ENCODE data around the gene DPRX. TPM values are rescaled to one million over a fixed set of nuclear protein-coding genes. Genes with fewer than 3 reads are reported as not detected.

Gene DPRX
- total and polyA plus RNA-seq, 2 experiments from 2014 or later: not detected

DNA sequence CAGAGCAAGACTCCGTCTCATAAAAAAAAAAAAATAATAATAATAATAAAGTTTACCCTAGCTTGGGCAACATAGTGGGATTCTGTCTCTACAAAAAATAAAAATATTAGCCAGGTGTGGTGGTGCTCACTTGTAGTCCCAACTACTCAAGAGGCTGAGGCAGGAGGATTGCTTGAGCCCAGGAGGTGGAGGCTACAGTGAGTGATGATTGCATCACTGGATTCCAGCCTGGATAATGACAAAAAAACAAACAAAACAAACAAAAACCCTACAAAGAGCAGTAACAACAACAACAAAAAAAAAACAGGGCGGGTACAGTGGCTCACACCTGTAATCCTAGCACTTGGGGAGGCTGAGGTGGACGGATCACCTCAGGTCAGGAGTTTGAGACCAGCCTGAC lies 48.6 kb upstream of the DPRX start:
- H3K79me2 ChIP-seq (replicated peaks; ENCODE audit: insufficient read depth): no peaks in the 10 kb centered on the region
- H3K9me3 Mint-ChIP-seq: peaks cover 46% of the 10 kb centered on the region
- no peaks in the 10 kb centered on the region for H3K27me3 ChIP-seq (ENCODE audit: insufficient read depth)
- DNase-seq (ENCODE audit: low spot score) (no peak), ATAC-seq (no peak)
- 0 out of 2 replicates have a peak, but pooled peaks cover 3% of the 10 kb centered on the region for H3F3A ChIP-seq (replicated peaks; ENCODE audit: low read depth)
- no peak overlapping the region for H3K4me2 ChIP-seq
- H3K4me1 ChIP-seq (ENCODE audit: insufficient read depth): peaks cover 10% of the 10 kb centered on the region
- H3K4me3 Mint-ChIP-seq: no peak overlapping the region
- no peaks in the 10 kb centered on the region for H3K9me2 ChIP-seq (ENCODE audit: insufficient read depth)
- H4K20me1 ChIP-seq (replicated peaks; ENCODE audit: insufficient read depth): no peaks in the 10 kb centered on the region
- no peak overlapping the region for H3K4me3 ChIP-seq
- no peak overlapping the region for H3K27ac Mint-ChIP-seq
- TF ChIP-seq JUNB (IDR thresholded peaks at IDR 0.05; ENCODE audit: unreplicated experiment) (no peak), NANOG (IDR thresholded peaks at IDR 0.05; ENCODE audit: borderline replicate concordance) (no peak), ZNF331 (CRISPR knock-in tag; IDR thresholded peaks at IDR 0.05; ENCODE audit: low read depth) (no peak), STAT1 (IDR thresholded peaks at IDR 0.05; ENCODE audit: unreplicated experiment) (no peak), EZH2 (IDR thresholded peaks at IDR 0.05; ENCODE audit: low read depth, unreplicated experiment) (no peak), CREB1 (CRISPR knock-in tag; IDR thresholded peaks at IDR 0.05; ENCODE audit: low read depth) (no peak), POLR2AphosphoS5 (IDR thresholded peaks at IDR 0.05; ENCODE audit: low read depth) (no peak), ZNF114 (CRISPR knock-in tag; IDR thresholded peaks at IDR 0.05) (no peak), EZH2phosphoT487 (IDR thresholded peaks at IDR 0.05; ENCODE audit: unreplicated experiment) (no peak)
- TF ChIP-seq, protein P1, sequence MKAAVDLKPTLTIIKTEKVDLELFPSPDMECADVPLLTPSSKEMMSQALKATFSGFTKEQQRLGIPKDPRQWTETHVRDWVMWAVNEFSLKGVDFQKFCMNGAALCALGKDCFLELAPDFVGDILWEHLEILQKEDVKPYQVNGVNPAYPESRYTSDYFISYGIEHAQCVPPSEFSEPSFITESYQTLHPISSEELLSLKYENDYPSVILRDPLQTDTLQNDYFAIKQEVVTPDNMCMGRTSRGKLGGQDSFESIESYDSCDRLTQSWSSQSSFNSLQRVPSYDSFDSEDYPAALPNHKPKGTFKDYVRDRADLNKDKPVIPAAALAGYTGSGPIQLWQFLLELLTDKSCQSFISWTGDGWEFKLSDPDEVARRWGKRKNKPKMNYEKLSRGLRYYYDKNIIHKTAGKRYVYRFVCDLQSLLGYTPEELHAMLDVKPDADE (IDR thresholded peaks at IDR 0.05): no peak
- TF ChIP-seq, protein P2, sequence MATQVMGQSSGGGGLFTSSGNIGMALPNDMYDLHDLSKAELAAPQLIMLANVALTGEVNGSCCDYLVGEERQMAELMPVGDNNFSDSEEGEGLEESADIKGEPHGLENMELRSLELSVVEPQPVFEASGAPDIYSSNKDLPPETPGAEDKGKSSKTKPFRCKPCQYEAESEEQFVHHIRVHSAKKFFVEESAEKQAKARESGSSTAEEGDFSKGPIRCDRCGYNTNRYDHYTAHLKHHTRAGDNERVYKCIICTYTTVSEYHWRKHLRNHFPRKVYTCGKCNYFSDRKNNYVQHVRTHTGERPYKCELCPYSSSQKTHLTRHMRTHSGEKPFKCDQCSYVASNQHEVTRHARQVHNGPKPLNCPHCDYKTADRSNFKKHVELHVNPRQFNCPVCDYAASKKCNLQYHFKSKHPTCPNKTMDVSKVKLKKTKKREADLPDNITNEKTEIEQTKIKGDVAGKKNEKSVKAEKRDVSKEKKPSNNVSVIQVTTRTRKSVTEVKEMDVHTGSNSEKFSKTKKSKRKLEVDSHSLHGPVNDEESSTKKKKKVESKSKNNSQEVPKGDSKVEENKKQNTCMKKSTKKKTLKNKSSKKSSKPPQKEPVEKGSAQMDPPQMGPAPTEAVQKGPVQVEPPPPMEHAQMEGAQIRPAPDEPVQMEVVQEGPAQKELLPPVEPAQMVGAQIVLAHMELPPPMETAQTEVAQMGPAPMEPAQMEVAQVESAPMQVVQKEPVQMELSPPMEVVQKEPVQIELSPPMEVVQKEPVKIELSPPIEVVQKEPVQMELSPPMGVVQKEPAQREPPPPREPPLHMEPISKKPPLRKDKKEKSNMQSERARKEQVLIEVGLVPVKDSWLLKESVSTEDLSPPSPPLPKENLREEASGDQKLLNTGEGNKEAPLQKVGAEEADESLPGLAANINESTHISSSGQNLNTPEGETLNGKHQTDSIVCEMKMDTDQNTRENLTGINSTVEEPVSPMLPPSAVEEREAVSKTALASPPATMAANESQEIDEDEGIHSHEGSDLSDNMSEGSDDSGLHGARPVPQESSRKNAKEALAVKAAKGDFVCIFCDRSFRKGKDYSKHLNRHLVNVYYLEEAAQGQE (IDR thresholded peaks at IDR 0.05; ENCODE audit: unreplicated experiment): no peak
- TF ChIP-seq, protein P3, sequence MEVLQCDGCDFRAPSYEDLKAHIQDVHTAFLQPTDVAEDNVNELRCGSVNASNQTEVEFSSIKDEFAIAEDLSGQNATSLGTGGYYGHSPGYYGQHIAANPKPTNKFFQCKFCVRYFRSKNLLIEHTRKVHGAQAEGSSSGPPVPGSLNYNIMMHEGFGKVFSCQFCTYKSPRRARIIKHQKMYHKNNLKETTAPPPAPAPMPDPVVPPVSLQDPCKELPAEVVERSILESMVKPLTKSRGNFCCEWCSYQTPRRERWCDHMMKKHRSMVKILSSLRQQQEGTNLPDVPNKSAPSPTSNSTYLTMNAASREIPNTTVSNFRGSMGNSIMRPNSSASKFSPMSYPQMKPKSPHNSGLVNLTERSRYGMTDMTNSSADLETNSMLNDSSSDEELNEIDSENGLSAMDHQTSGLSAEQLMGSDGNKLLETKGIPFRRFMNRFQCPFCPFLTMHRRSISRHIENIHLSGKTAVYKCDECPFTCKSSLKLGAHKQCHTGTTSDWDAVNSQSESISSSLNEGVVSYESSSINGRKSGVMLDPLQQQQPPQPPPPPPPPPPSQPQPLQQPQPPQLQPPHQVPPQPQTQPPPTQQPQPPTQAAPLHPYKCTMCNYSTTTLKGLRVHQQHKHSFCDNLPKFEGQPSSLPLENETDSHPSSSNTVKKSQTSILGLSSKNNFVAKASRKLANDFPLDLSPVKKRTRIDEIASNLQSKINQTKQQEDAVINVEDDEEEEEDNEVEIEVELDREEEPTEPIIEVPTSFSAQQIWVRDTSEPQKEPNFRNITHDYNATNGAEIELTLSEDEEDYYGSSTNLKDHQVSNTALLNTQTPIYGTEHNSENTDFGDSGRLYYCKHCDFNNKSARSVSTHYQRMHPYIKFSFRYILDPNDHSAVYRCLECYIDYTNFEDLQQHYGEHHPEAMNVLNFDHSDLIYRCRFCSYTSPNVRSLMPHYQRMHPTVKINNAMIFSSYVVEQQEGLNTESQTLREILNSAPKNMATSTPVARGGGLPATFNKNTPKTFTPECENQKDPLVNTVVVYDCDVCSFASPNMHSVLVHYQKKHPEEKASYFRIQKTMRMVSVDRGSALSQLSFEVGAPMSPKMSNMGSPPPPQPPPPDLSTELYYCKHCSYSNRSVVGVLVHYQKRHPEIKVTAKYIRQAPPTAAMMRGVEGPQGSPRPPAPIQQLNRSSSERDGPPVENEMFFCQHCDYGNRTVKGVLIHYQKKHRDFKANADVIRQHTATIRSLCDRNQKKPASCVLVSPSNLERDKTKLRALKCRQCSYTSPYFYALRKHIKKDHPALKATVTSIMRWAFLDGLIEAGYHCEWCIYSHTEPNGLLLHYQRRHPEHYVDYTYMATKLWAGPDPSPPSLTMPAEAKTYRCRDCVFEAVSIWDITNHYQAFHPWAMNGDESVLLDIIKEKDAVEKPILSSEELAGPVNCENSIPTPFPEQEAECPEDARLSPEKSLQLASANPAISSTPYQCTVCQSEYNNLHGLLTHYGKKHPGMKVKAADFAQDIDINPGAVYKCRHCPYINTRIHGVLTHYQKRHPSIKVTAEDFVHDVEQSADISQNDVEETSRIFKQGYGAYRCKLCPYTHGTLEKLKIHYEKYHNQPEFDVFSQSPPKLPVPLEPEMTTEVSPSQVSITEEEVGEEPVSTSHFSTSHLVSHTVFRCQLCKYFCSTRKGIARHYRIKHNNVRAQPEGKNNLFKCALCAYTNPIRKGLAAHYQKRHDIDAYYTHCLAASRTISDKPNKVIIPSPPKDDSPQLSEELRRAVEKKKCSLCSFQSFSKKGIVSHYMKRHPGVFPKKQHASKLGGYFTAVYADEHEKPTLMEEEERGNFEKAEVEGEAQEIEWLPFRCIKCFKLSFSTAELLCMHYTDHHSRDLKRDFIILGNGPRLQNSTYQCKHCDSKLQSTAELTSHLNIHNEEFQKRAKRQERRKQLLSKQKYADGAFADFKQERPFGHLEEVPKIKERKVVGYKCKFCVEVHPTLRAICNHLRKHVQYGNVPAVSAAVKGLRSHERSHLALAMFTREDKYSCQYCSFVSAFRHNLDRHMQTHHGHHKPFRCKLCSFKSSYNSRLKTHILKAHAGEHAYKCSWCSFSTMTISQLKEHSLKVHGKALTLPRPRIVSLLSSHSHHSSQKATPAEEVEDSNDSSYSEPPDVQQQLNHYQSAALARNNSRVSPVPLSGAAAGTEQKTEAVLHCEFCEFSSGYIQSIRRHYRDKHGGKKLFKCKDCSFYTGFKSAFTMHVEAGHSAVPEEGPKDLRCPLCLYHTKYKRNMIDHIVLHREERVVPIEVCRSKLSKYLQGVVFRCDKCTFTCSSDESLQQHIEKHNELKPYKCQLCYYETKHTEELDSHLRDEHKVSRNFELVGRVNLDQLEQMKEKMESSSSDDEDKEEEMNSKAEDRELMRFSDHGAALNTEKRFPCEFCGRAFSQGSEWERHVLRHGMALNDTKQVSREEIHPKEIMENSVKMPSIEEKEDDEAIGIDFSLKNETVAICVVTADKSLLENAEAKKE (CRISPR knock-in tag; IDR thresholded peaks at IDR 0.05): no peak
- TF ChIP-seq, protein P4, sequence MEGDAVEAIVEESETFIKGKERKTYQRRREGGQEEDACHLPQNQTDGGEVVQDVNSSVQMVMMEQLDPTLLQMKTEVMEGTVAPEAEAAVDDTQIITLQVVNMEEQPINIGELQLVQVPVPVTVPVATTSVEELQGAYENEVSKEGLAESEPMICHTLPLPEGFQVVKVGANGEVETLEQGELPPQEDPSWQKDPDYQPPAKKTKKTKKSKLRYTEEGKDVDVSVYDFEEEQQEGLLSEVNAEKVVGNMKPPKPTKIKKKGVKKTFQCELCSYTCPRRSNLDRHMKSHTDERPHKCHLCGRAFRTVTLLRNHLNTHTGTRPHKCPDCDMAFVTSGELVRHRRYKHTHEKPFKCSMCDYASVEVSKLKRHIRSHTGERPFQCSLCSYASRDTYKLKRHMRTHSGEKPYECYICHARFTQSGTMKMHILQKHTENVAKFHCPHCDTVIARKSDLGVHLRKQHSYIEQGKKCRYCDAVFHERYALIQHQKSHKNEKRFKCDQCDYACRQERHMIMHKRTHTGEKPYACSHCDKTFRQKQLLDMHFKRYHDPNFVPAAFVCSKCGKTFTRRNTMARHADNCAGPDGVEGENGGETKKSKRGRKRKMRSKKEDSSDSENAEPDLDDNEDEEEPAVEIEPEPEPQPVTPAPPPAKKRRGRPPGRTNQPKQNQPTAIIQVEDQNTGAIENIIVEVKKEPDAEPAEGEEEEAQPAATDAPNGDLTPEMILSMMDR (conservative IDR thresholded peaks at IDR 0.05; ENCODE audit: low read depth in 2 of 2): no peak
- peaks cover 12% of the 10 kb centered on the region for H3K4me1 Mint-ChIP-seq
- H3K27ac ChIP-seq (ENCODE audit: low read depth): no peak overlapping the region
- peaks cover 4% of the 10 kb centered on the region; the same call in 1 of the 2 replicates for H3K36me3 ChIP-seq (ENCODE audit: insufficient read depth)
- peaks cover 13% of the 10 kb centered on the region for H3K27me3 Mint-ChIP-seq (ENCODE audit: insufficient read depth, low read depth, poor library complexity)
- peaks cover 36% of the 10 kb centered on the region for H3K36me3 Mint-ChIP-seq (ENCODE audit: low read depth)
- no peak overlapping the region for H2AFZ ChIP-seq

Measured in GM23338 (cell line).